H4 (cell line): ENCODE measurements around the gene MRPL49. TPM values are rescaled to one million over a fixed set of nuclear protein-coding genes. Genes with fewer than 3 reads are reported as not detected.
"Not testable (repeated sequence)": the region's sequence is repeated elsewhere in the genome, so short reads cannot be mapped to it uniquely, and the experiment has no call there.

Experiments used
- DNase-seq: peaks from one replicate; pipeline ENCODE4 v3.0.0-alpha.2; 2015; ENCODE audit warnings: low spot score
- total RNA-seq: library from RNA; depleted of rRNA; stranded (reverse); fragments of >200 nt; shearing (Covaris generic); gene quantifications from 2 replicates; pipeline ENCODE4 v1.2.3, GENCODE V29; 2014; rRNA removed

Gene MRPL49
- total RNA-seq, 1 experiment from 2014 or later = 61.6 TPM

DNA sequence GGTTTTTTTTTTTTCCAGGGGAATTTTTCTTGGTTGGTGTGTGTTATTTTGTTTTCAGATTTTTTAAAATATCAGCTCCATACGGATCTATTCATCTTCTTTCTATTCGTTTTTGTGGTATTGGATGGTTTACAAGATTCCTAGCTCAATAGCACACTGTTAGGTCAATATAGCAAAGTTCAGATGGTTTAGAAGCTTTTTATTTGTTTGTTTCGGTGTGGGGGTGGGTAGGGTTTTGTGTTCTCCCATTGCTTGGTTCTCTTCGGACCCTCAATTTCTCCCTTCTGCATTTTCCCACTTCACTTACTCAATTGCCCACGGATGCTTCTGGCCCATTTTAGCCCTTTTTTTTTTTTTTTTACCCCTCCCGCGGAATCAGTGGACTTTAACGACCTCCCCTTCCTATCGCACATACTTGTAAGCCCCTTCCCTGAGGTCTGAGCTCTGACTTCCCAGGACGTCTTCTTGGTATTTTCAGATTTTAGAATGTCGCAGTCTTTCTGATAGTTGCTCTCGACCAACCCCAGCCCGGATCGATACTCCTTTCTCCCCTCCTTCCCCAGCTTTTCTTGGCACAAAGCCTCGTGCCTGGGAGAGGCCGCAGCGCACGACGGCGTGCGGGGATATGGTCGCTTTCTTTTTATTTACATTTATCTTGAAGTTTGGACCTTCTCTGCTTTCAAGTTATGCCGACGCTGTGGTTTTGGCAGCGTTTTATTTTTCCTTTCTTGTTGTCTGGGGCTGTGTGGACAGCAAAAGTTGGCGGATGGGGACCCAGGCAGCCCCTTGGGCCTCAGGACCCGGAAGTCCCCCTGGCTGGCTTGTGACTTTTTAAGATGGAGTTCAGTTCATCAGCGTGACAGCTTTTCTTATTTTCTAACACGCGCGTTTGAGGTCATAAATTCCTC lies 43.5 kb downstream of the MRPL49 start:
- no peak for DNase-seq

DNA sequence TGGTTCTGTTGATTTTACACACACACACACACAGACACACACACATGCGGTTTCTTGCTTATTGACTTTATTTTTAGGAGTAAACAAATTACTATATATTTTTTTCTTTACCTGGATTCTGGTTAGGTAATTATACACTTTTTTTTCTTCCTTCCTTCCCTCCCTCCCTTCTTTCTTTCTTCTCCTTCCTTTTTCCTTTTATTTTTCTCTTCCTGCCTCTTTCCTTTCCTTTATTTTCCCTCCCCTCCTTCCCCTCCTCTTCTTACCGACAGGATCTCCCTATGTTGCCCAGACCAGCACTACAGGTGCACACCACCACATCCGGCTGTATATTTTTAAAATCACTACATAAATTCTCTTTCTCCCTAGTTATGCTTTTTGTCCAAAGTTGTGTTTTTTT lies 44.8 kb downstream of the MRPL49 start:
- DNase-seq = no peak

DNA sequence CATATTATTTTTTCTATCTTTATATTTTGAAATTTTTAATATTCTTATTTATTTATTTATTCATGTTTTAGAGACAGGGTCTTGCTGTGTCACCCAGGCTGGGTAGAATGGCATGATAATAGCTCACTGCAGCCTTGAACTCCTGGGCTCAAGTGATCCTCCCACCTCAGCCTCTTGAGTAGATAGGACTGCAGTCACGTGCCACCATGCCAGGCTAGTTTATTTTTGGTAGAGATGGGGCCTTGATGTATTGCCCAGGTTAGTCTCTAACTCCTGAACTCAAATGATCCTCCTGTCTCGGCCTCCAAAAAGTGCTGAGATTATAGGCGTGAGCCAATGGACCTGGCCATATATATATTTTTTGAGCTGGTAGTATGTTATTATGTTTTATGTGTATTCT lies 45.5 kb downstream of the MRPL49 start:
- no peak for DNase-seq

DNA sequence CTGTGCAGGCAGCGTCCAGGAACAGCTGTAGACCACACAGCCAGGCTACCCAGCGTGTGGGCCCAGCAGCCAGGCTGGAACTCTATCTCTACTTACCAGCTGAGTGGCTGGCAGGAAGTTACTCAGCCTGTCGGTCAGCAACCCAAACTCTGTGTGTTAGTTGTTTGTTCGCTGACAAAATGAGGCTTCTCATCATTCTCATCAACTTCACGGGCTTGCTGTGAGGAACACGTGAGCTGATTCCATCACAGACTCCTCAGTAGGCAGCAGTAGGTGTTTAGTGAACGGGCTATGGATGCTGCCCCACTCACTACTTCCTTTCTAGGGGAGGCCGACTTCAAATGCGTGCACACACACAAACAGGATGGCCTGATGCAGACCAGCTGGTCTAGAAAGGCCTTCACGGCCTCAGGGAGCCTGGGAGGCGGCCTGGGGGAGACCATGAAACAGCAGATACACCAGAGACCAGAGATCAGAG lies 47.1 kb downstream of the MRPL49 start:
- no peak for DNase-seq

DNA sequence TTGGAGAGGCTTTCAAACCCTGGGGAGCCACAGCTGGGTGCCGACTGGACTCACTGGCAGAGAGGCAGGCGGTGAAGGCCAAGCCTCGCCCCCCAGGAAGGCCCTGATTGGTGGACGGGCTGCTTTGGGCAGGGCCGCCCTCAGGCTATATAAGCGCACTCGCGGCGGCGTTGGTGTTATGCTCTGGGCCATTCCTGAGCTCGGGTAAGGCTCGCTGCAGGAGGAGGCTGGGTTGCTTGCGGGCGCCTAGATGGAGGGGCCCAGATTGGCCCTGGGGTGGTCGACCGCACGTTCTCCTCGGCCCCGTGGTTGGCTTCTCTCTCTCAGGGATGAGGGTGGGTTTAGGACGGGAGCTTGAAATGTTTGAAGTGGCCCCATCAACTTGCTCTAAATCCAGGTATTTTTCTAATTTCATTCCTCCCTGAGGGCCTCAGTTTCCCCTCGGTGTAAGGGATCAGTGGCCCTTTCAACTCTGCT lies 48.0 kb downstream of the MRPL49 start, which contains the start of gene SPDYC:
TSS of gene SPDYC (plus strand) at position 176 of the 477 bp plus-strand sequence. CDS start 1,125 bp downstream, outside the sequence.
- DNase-seq = no peak

DNA sequence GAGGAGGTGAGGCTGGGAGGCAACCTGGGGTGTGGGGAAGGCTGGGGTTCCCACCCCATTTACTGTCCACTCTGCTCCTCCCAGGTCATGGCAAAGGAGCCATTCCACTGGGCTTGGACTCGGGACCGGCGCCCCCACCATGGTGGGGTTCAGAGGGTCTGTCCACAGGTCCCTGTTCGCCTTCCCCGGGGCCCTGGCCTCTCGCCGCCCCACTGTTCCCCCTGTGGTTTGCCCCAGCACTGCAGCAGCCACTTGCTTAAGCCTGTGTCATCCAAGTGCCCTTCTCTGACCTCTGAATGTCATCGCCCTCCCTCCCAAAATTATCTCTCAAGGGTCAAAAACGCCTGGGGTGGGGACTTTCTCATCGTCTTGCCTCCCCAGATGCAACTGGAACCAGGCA lies 50.5 kb downstream of the MRPL49 start:
- DNase-seq = no peak

DNA sequence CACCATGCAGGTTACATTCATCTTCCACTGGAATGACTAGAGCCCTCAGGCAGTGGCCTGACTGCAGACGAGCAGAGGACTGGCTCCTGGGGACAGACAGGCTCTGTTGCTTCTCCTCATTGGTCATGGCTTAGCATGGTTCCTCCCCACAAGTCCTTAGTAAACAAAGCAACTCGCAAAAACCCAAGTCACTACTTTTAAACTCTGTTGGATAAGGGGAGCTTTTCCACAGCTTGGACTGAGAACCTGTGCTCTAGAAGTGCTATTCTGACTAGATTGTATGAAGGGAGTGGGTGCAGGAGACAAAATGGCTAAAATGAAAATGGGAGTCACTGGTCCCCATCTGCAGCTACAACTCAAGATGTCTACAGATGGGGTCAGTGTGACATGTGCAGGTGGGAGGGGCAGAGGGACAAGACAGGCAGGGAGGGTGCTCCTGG lies 52.5 kb downstream of the MRPL49 start:
- DNase-seq = not testable (repeated sequence)

Other genes with a start within 250 kb of the MRPL49 start
- gene EHD1, start 243.7 kb upstream of the MRPL49 start, total RNA-seq = 13.5 and 14.2 TPM in 2 replicates
- gene ATG2A, start 205.1 kb upstream of the MRPL49 start, total RNA-seq = 6.0 and 9.5 TPM in 2 replicates
- gene PPP2R5B, start 197.6 kb upstream of the MRPL49 start, total RNA-seq = 6.4 and 9.1 TPM in 2 replicates
- gene GPHA2, start 186.4 kb upstream of the MRPL49 start, total RNA-seq = not detected in 2 replicates
- not detected in 2 replicates for gene MAJIN, start 150.2 kb upstream of the MRPL49 start, total RNA-seq
- gene BATF2, start 125.3 kb upstream of the MRPL49 start, total RNA-seq = 1.8 and 2.3 TPM in 2 replicates
- 266 and 271 TPM in 2 replicates for gene ARL2, start 108.2 kb upstream of the MRPL49 start, total RNA-seq
- 6.3 and 8.5 TPM in 2 replicates for gene SNX15, start 94.9 kb upstream of the MRPL49 start, total RNA-seq
- 4.1 and 10.7 TPM in 2 replicates for gene SAC3D1, start 81.1 kb upstream of the MRPL49 start, total RNA-seq
- not detected in 2 replicates for gene NAALADL1, start 63.8 kb upstream of the MRPL49 start, total RNA-seq
- 28.7 and 30.5 TPM in 2 replicates for gene CDCA5, start 38.3 kb upstream of the MRPL49 start, total RNA-seq
- 35.7 and 40.5 TPM in 2 replicates for gene ZFPL1, start 38.1 kb upstream of the MRPL49 start, total RNA-seq
- 68.7 and 134 TPM in 2 replicates for gene VPS51, start 26.1 kb upstream of the MRPL49 start, total RNA-seq
- gene TM7SF2, start 10.4 kb upstream of the MRPL49 start, total RNA-seq = 3.2 and 5.2 TPM in 2 replicates
- 5.6 and 8.0 TPM in 2 replicates for gene ZNHIT2, start 4.6 kb upstream of the MRPL49 start, total RNA-seq
- 322 and 327 TPM in 2 replicates for gene FAU, start 187 bp upstream of the MRPL49 start, total RNA-seq
- gene SYVN1, start 12.2 kb downstream of the MRPL49 start, total RNA-seq = 6.4 and 18.0 TPM in 2 replicates
- gene SPDYC, start 47.9 kb downstream of the MRPL49 start, total RNA-seq = not detected in 2 replicates
- gene CAPN1, start 59.6 kb downstream of the MRPL49 start, total RNA-seq = 58.1 and 115 TPM in 2 replicates
- gene POLA2, start 139.6 kb downstream of the MRPL49 start, total RNA-seq = 33.0 and 40.9 TPM in 2 replicates
- 1.9 and 2.5 TPM in 2 replicates for gene CDC42EP2, start 192.5 kb downstream of the MRPL49 start, total RNA-seq
- 29.0 and 29.2 TPM in 2 replicates for gene DPF2, start 211.5 kb downstream of the MRPL49 start, total RNA-seq
- gene TIGD3, start 232.4 kb downstream of the MRPL49 start, total RNA-seq = 1.1 and 1.6 TPM in 2 replicates